ENCODE data around the gene COQ10A. TPM values are rescaled to one million over a fixed set of nuclear protein-coding genes. Genes with fewer than 3 reads are reported as not detected.
"Not testable (repeated sequence)": the region's sequence is repeated elsewhere in the genome, so short reads cannot be mapped to it uniquely, and the experiment has no call there.

Gene COQ10A
- total and polyA plus RNA-seq, 4 donors = 13.4 to 29.9 (median 21.9) TPM

GRCh38 chr12:56266068-56266692 is 562 bp upstream of the COQ10A start:
- H3K9me3 ChIP-seq (ENCODE audit: control insufficient read depth, insufficient read depth, low read length); H3K27me3 ChIP-seq (ENCODE audit: control insufficient read depth, insufficient read depth, low read length); H3K36me3 ChIP-seq (ENCODE audit: control insufficient read depth, insufficient read depth, low read length): not testable (repeated sequence)
- peak overlapping the region; percentile 79 for H3K4me3 ChIP-seq (ENCODE audit: low read depth, low read length)
- WGBS (ENCODE audit: insufficient coverage) = 64% methylated on average over 13 of the region's 16 CpGs
- DNase-seq (ENCODE audit: low read depth in 4 of 6, low spot score in 6 of 6) = peak in 1 of 6 donors; percentile 1
- H3K27ac ChIP-seq (ENCODE audit: low read depth, low read length) = peak overlapping the region; percentile 97
- H3K4me1 ChIP-seq (ENCODE audit: control insufficient read depth, insufficient read depth, low read length) = peaks cover 15% of the 10 kb centered on the region

- H3K27ac ChIP-seq (ENCODE audit: low read depth, low read length) = peak overlapping the region; percentile 65
- H3K4me3 ChIP-seq (ENCODE audit: low read depth, low read length) = peak overlapping the region; percentile 79
- no peaks in the 10 kb centered on the region for H3K9me3 ChIP-seq (ENCODE audit: control insufficient read depth, insufficient read depth, low read length)
- H3K27me3 ChIP-seq (ENCODE audit: control insufficient read depth, insufficient read depth, low read length) = no peaks in the 10 kb centered on the region
- 20% methylated on average over 17 of the region's 21 CpGs for WGBS (ENCODE audit: insufficient coverage)
- peaks cover 11% of the 10 kb centered on the region for H3K36me3 ChIP-seq (ENCODE audit: control insufficient read depth, insufficient read depth, low read length)
- DNase-seq (ENCODE audit: low read depth in 4 of 6, low spot score in 6 of 6) = peak in 1 of 6 donors; percentile 11
- peaks cover 15% of the 10 kb centered on the region for H3K4me1 ChIP-seq (ENCODE audit: control insufficient read depth, insufficient read depth, low read length)
Observed at GRCh38 chr12:56267443-56268071, 815 bp downstream of the COQ10A start.

- Histone ChIP-seq H3K36me3 (ENCODE audit: control insufficient read depth, insufficient read depth, low read length) (peaks cover 39% of the 10 kb centered on the region), H3K9me3 (ENCODE audit: control insufficient read depth, insufficient read depth, low read length) (no peaks in the 10 kb centered on the region), H3K4me3 (ENCODE audit: low read depth, low read length) (no peak overlapping the region), H3K4me1 (ENCODE audit: control insufficient read depth, insufficient read depth, low read length) (peaks cover 14% of the 10 kb centered on the region), H3K27ac (ENCODE audit: low read depth, low read length) (no peak overlapping the region), H3K27me3 (ENCODE audit: control insufficient read depth, insufficient read depth, low read length) (no peaks in the 10 kb centered on the region)
- peak in 2 of 6 donors; percentile 13 to 17 for DNase-seq (ENCODE audit: low read depth in 4 of 6, low spot score in 6 of 6)
- WGBS (ENCODE audit: insufficient coverage) = 18% methylated on average over 1 of the region's 1 CpG
Observed at GRCh38 chr12:56271031-56271430, 4.3 kb downstream of the COQ10A start.

GRCh38 chr12:56272468-56272867 is 5.7 kb downstream of the COQ10A start:
- H3K4me3 ChIP-seq (ENCODE audit: low read depth, low read length); H3K27ac ChIP-seq (ENCODE audit: low read depth, low read length); DNase-seq (ENCODE audit: low read depth in 4 of 6, low spot score in 6 of 6); H3K27me3 ChIP-seq (ENCODE audit: control insufficient read depth, insufficient read depth, low read length); H3K9me3 ChIP-seq (ENCODE audit: control insufficient read depth, insufficient read depth, low read length); H3K4me1 ChIP-seq (ENCODE audit: control insufficient read depth, insufficient read depth, low read length): not testable (repeated sequence)
- no CpG with 5 or more reads among the region's 2 CpGs for WGBS (ENCODE audit: insufficient coverage)
- peaks cover 48% of the 10 kb centered on the region for H3K36me3 ChIP-seq (ENCODE audit: control insufficient read depth, insufficient read depth, low read length)

GRCh38 chr12:56274299-56274698 is 7.6 kb downstream of the COQ10A start:
- Histone ChIP-seq H3K4me3 (ENCODE audit: low read depth, low read length) (no peak overlapping the region), H3K4me1 (ENCODE audit: control insufficient read depth, insufficient read depth, low read length) (no peaks in the 10 kb centered on the region), H3K27ac (ENCODE audit: low read depth, low read length) (no peak overlapping the region), H3K36me3 (ENCODE audit: control insufficient read depth, insufficient read depth, low read length) (peaks cover 66% of the 10 kb centered on the region), H3K27me3 (ENCODE audit: control insufficient read depth, insufficient read depth, low read length) (no peaks in the 10 kb centered on the region), H3K9me3 (ENCODE audit: control insufficient read depth, insufficient read depth, low read length) (no peaks in the 10 kb centered on the region)
- no peak for DNase-seq (ENCODE audit: low read depth in 4 of 6, low spot score in 6 of 6)
- no CpG with 5 or more reads among the region's 2 CpGs for WGBS (ENCODE audit: insufficient coverage)

GRCh38 chr12:56278905-56279304 is 12.2 kb downstream of the COQ10A start:
- 90% methylated on average over 2 of the region's 3 CpGs for WGBS (ENCODE audit: insufficient coverage)
- H3K36me3 ChIP-seq (ENCODE audit: control insufficient read depth, insufficient read depth, low read length) = peaks cover 84% of the 10 kb centered on the region
- H3K27ac ChIP-seq (ENCODE audit: low read depth, low read length) = no peak overlapping the region

GRCh38 chr12:56280849-56281248 is 14.1 kb downstream of the COQ10A start:
- no peak for DNase-seq (ENCODE audit: low read depth in 4 of 6, low spot score in 6 of 6)
- Histone ChIP-seq H3K27me3 (ENCODE audit: control insufficient read depth, insufficient read depth, low read length) (no peaks in the 10 kb centered on the region), H3K36me3 (ENCODE audit: control insufficient read depth, insufficient read depth, low read length) (peaks cover 80% of the 10 kb centered on the region), H3K9me3 (ENCODE audit: control insufficient read depth, insufficient read depth, low read length) (no peaks in the 10 kb centered on the region), H3K4me3 (ENCODE audit: low read depth, low read length) (no peak overlapping the region), H3K27ac (ENCODE audit: low read depth, low read length) (no peak overlapping the region), H3K4me1 (ENCODE audit: control insufficient read depth, insufficient read depth, low read length) (no peaks in the 10 kb centered on the region)

More at GRCh38 chr12:56278905-56279304, 12.2 kb downstream of the COQ10A start:
- Histone ChIP-seq H3K9me3 (ENCODE audit: control insufficient read depth, insufficient read depth, low read length) (no peaks in the 10 kb centered on the region), H3K27me3 (ENCODE audit: control insufficient read depth, insufficient read depth, low read length) (no peaks in the 10 kb centered on the region), H3K4me1 (ENCODE audit: control insufficient read depth, insufficient read depth, low read length) (no peaks in the 10 kb centered on the region), H3K4me3 (ENCODE audit: low read depth, low read length) (no peak overlapping the region)
- DNase-seq (ENCODE audit: low read depth in 4 of 6, low spot score in 6 of 6) = no peak

GRCh38 chr12:56282030-56282429 is 15.3 kb downstream of the COQ10A start:
- WGBS (ENCODE audit: insufficient coverage) = 100% methylated on average over 4 of the region's 6 CpGs
- Histone ChIP-seq H3K27me3 (ENCODE audit: control insufficient read depth, insufficient read depth, low read length) (no peaks in the 10 kb centered on the region), H3K27ac (ENCODE audit: low read depth, low read length) (no peak overlapping the region), H3K36me3 (ENCODE audit: control insufficient read depth, insufficient read depth, low read length) (peaks cover 72% of the 10 kb centered on the region), H3K4me3 (ENCODE audit: low read depth, low read length) (no peak overlapping the region), H3K9me3 (ENCODE audit: control insufficient read depth, insufficient read depth, low read length) (no peaks in the 10 kb centered on the region), H3K4me1 (ENCODE audit: control insufficient read depth, insufficient read depth, low read length) (no peaks in the 10 kb centered on the region)
- DNase-seq (ENCODE audit: low read depth in 4 of 6, low spot score in 6 of 6) = no peak

- no peak overlapping the region for H3K27ac ChIP-seq (ENCODE audit: low read depth, low read length)
- WGBS (ENCODE audit: insufficient coverage) = no CpG with 5 or more reads among the region's 2 CpGs
- H3K36me3 ChIP-seq (ENCODE audit: control insufficient read depth, insufficient read depth, low read length) = peaks cover 67% of the 10 kb centered on the region
Observed at GRCh38 chr12:56282579-56282978, 15.8 kb downstream of the COQ10A start.

GRCh38 chr12:56284263-56284662 is 17.5 kb downstream of the COQ10A start:
- WGBS (ENCODE audit: insufficient coverage) = 100% methylated on average over 1 of the region's 5 CpGs
- peaks cover 51% of the 10 kb centered on the region for H3K36me3 ChIP-seq (ENCODE audit: control insufficient read depth, insufficient read depth, low read length)
- not testable (repeated sequence) for H3K27ac ChIP-seq (ENCODE audit: low read depth, low read length); DNase-seq (ENCODE audit: low read depth in 4 of 6, low spot score in 6 of 6); H3K4me1 ChIP-seq (ENCODE audit: control insufficient read depth, insufficient read depth, low read length); H3K27me3 ChIP-seq (ENCODE audit: control insufficient read depth, insufficient read depth, low read length); H3K9me3 ChIP-seq (ENCODE audit: control insufficient read depth, insufficient read depth, low read length); H3K4me3 ChIP-seq (ENCODE audit: low read depth, low read length)

More at GRCh38 chr12:56282579-56282978, 15.8 kb downstream of the COQ10A start:
- Histone ChIP-seq H3K27me3 (ENCODE audit: control insufficient read depth, insufficient read depth, low read length) (no peaks in the 10 kb centered on the region), H3K4me3 (ENCODE audit: low read depth, low read length) (no peak overlapping the region), H3K4me1 (ENCODE audit: control insufficient read depth, insufficient read depth, low read length) (no peaks in the 10 kb centered on the region), H3K9me3 (ENCODE audit: control insufficient read depth, insufficient read depth, low read length) (no peaks in the 10 kb centered on the region)
- DNase-seq (ENCODE audit: low read depth in 4 of 6, low spot score in 6 of 6) = no peak
